GM23338 (cell line): ENCODE measurements around the gene TBC1D5.

Source experiments
- CTCF ChIP-seq, 2 experiments: fragments of 200-600 bp in 1 of 2; sonication (generic) in 1 of 2; conservative IDR thresholded peaks; 2 replicates each; pipeline versions ENCODE4 v1.5.1 to v1.6.1; 2016 to 2017; ENCODE audit warnings: antibody characterized with exemption in 2 of 2, low read depth in 2 of 2, mild to moderate bottlenecking in 2 of 2, moderate library complexity in 1 of 2
- EZH2 ChIP-seq: fragments of 200-600 bp; sonication (generic); IDR thresholded peaks from one replicate; pipeline ENCODE4 v1.8.0; 2017; ENCODE audit warnings: antibody characterized with exemption, mild to moderate bottlenecking, low read depth; ENCODE audit not compliant: unreplicated experiment

- TF ChIP-seq EZH2 (no peak), CTCF (conservative IDR thresholded peaks at IDR 0.05; ENCODE audit: low read depth in 2 of 2) (no peak)
These were observed 426.5 kb downstream of the TBC1D5 start for GRCh38 chr3:17315897-17316296.
